Esophagus squamous epithelium (tissue), 5 donors: ENCODE results near the gene CFTR. TPM values are rescaled to one million over a fixed set of nuclear protein-coding genes. Genes with fewer than 3 reads are reported as not detected.

Source experiments
- DNase-seq: peaks from one replicate; lab custom pipeline; 2025; lab: John Stamatoyannopoulos, UW
- H3K27ac ChIP-seq, 4 donors: fragments of 200-600 bp; sonication (generic); one replicate each; pipeline ENCODE4 v1.5.1; 2016 to 2019; ENCODE audit warnings: mild to moderate bottlenecking in 1 of 4
- H3K27me3 ChIP-seq, 4 donors: fragments of 200-600 bp; sonication (generic); 1 replicate in 3 of 4; 2 replicates in 1 of 4; pipeline versions ENCODE4 v1.5.1 to v1.6.0; 2017 to 2021; ENCODE audit warnings: antibody characterized with exemption in 1 of 4
- H3K36me3 ChIP-seq, 3 donors: fragments of 200-600 bp; sonication (generic); one replicate each; pipeline ENCODE4 v1.5.1; 2016 to 2019
- H3K4me1 ChIP-seq, 3 donors: fragments of 200-600 bp; sonication (generic); one replicate each; pipeline ENCODE4 v1.5.1; 2017 to 2019
- H3K4me3 ChIP-seq, 4 donors: fragments of 200-600 bp; sonication (generic); 1 replicate in 3 of 4; 2 replicates in 1 of 4; pipeline ENCODE4 v1.5.1; 2016 to 2019; ENCODE audit warnings: mild to moderate bottlenecking in 2 of 4, moderate library complexity in 1 of 4
- H3K9me3 ChIP-seq, 3 donors: fragments of 200-600 bp; sonication (generic); one replicate each; pipeline ENCODE4 v1.5.1; 2016 to 2019
- POLR2A ChIP-seq, 4 donors: fragments of 450-650 bp; IDR thresholded peaks; one replicate each; pipeline ENCODE4 v1.6.1; 2017; ENCODE audit warnings: antibody characterized with exemption in 4 of 4, mild to moderate bottlenecking in 4 of 4, moderate library complexity in 3 of 4
- WGBS, 2 donors: methylation state at CpG; one replicate each; pipeline ENCODE4 v1.1.5; 2018; 5-methylcytosine and 5-hydroxymethylcytosine counted together
- intact Hi-C: fragments of 100-400 bp; cut with DNase I; formaldehyde crosslinking; loops from one replicate; pipeline ENCODE4 v1.15.0; 2022
- total RNA-seq, 4 donors: library from RNA; depleted of rRNA; stranded (reverse); fragments of >200 nt; gene quantifications; one replicate each; pipeline ENCODE4 v1.1.0, GENCODE V29; 2016
- TF ChIP-seq, protein P1 (sequence below), 6 experiments: fragments of 450-650 bp in 4 of 6; fragments of 200-600 bp in 2 of 6; sonication (generic) in 2 of 6; IDR thresholded peaks; one replicate each; pipeline ENCODE4 v1.5.1; 2016 to 2019; ENCODE audit warnings: antibody characterized with exemption in 6 of 6, mild to moderate bottlenecking in 4 of 6, moderate library complexity in 4 of 6
- donor health status: DM: yes; HTN: yes; CAD: no.

CFTR gene
- total RNA-seq, 4 donors from 2014 or later, result 0.38 to 2.1 (median 0.99) TPM; not detected in 1

DNA sequence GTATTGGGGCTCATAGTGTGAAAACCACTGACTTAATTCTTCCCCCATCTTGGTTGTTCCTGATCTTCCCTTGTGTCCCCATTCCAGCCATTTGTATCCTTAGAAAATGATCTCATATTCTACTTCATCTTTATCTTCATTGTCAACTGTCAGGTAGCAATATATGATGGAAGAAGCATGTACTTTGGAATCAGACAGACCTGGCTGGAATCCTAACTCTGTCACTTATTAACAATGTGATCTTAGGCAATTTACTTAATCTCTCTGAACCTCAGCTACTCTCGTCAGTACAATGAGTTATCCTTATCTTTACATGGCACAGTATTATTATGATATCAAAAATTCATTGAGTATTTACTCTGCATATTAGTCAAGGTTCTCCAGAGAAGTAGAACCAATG lies 10.1 kb downstream of the CFTR start:
- no peaks in the 10 kb centered on the region for H3K36me3 ChIP-seq
- no peak overlapping the region for H3K27ac ChIP-seq
- H3K4me1 ChIP-seq, result no peaks in the 10 kb centered on the region
- 30 to 85% methylated on average over 1 of the region's 1 CpG for WGBS, 2 donors
- no peaks in the 10 kb centered on the region for H3K9me3 ChIP-seq
- DNase-seq, result no peak
- TF ChIP-seq, protein P1, sequence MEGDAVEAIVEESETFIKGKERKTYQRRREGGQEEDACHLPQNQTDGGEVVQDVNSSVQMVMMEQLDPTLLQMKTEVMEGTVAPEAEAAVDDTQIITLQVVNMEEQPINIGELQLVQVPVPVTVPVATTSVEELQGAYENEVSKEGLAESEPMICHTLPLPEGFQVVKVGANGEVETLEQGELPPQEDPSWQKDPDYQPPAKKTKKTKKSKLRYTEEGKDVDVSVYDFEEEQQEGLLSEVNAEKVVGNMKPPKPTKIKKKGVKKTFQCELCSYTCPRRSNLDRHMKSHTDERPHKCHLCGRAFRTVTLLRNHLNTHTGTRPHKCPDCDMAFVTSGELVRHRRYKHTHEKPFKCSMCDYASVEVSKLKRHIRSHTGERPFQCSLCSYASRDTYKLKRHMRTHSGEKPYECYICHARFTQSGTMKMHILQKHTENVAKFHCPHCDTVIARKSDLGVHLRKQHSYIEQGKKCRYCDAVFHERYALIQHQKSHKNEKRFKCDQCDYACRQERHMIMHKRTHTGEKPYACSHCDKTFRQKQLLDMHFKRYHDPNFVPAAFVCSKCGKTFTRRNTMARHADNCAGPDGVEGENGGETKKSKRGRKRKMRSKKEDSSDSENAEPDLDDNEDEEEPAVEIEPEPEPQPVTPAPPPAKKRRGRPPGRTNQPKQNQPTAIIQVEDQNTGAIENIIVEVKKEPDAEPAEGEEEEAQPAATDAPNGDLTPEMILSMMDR (IDR thresholded peaks at IDR 0.05), result no peak
- TF ChIP-seq POLR2A (IDR thresholded peaks at IDR 0.05), result no peak
- intact Hi-C loops, result no loop called here
- no peak overlapping the region for H3K4me3 ChIP-seq
- no peaks in the 10 kb centered on the region for H3K27me3 ChIP-seq

- H3K4me1 ChIP-seq, result no peaks in the 10 kb centered on the region
- DNase-seq, result no peak
- intact Hi-C loops, result no loop called here
- no peaks in the 10 kb centered on the region for H3K36me3 ChIP-seq
- no peak overlapping the region for H3K4me3 ChIP-seq
- no peaks in the 10 kb centered on the region for H3K9me3 ChIP-seq
- no peak for TF ChIP-seq POLR2A (IDR thresholded peaks at IDR 0.05)
- TF ChIP-seq, protein P1 (IDR thresholded peaks at IDR 0.05), result no peak
- WGBS, 2 donors, result 42 to 60% methylated on average over 2 of the region's 2 CpGs
- H3K27me3 ChIP-seq, result no peaks in the 10 kb centered on the region
- no peak overlapping the region for H3K27ac ChIP-seq
Observed at GRCh38 chr7:117492649-117493048, 12.8 kb downstream of the CFTR start.

DNA sequence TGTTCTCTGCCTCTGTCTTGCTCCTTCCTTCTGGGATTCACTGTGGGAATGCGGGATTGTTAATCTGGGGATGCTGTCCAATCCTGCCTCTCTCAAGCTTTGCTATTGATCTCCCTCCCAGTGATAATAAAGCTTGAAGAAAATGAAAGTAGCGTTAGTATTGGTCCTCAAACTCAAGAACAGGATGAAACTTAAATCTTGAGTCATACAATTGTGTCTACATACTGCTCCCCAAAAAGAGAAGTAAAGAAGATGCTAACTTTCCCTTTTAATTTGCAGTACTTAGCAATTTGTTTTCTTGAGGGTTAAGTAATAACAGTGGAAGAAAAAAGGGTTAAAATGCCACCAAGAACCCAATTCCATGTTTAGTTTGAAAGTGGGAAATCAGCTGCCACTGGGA lies 13.6 kb downstream of the CFTR start:
- no peaks in the 10 kb centered on the region for H3K9me3 ChIP-seq
- no peak for DNase-seq
- 63 to 79% methylated on average over 2 of the region's 2 CpGs for WGBS, 2 donors
- no peaks in the 10 kb centered on the region for H3K4me1 ChIP-seq
- no peak overlapping the region for H3K4me3 ChIP-seq
- intact Hi-C loops, result no loop called here
- no peak overlapping the region for H3K27ac ChIP-seq
- TF ChIP-seq POLR2A (IDR thresholded peaks at IDR 0.05), result no peak
- TF ChIP-seq, protein P1 (IDR thresholded peaks at IDR 0.05), result no peak
- H3K27me3 ChIP-seq, result no peaks in the 10 kb centered on the region
- no peaks in the 10 kb centered on the region for H3K36me3 ChIP-seq

DNA sequence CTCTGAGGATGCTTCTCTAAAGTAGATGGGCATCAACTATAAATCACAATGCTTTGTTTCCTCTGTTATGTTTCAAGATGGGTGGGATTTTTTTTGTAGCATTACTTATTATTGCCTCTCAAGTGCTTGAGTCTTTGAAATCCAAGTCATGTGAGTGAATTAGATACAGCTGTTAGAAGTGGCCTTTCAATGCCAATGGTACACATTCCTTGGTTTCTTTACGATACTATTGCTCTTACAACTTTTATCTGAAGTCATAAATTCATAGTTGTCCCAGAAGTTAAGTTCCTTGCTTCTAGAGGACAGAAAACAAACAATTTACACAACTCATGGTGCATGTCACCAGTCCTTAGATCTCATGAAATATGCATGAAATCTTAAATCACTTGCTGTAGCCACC lies 15.5 kb downstream of the CFTR start:
- intact Hi-C loops, result no loop called here
- no peak overlapping the region for H3K4me3 ChIP-seq
- no peaks in the 10 kb centered on the region for H3K9me3 ChIP-seq
- H3K4me1 ChIP-seq, result no peaks in the 10 kb centered on the region
- WGBS, 2 donors, result 89 to 100% methylated on average over 1 of the region's 1 CpG
- no peak overlapping the region for H3K27ac ChIP-seq
- no peaks in the 10 kb centered on the region for H3K27me3 ChIP-seq
- H3K36me3 ChIP-seq, result no peaks in the 10 kb centered on the region
- DNase-seq, result no peak
- TF ChIP-seq, protein P1 (IDR thresholded peaks at IDR 0.05), result no peak
- TF ChIP-seq POLR2A (IDR thresholded peaks at IDR 0.05), result no peak

GRCh38 chr7:117502331-117502730 lies 22.5 kb downstream of the CFTR start:
- no peaks in the 10 kb centered on the region for H3K9me3 ChIP-seq
- H3K27me3 ChIP-seq, result no peaks in the 10 kb centered on the region
- no peak for TF ChIP-seq POLR2A (IDR thresholded peaks at IDR 0.05)
- TF ChIP-seq, protein P1 (IDR thresholded peaks at IDR 0.05), result no peak
- intact Hi-C loops, result no loop called here
- H3K4me1 ChIP-seq, result no peaks in the 10 kb centered on the region
- no peak for DNase-seq
- H3K36me3 ChIP-seq, result no peaks in the 10 kb centered on the region
- 60 to 62% methylated on average over 3 of the region's 3 CpGs for WGBS, 2 donors
- H3K27ac ChIP-seq, result no peak overlapping the region
- no peak overlapping the region for H3K4me3 ChIP-seq
